Measurements from ENCODE around the gene PANK4. TPM values are rescaled to one million over a fixed set of nuclear protein-coding genes. Genes with fewer than 3 reads are reported as not detected.
A peak's percentile ranks its signal among the peaks of the same experiment; 100 is the strongest.

PANK4 gene
- polyA plus RNA-seq, 1 donor (not counting 4 experiments of a cell fraction or from before 2014, with no cell fraction given) = 14.5 TPM

GRCh38 chr1:2545754-2546514 is 19.5 kb upstream of the PANK4 start:
- dilution Hi-C loops (cut with MboI; ENCODE audit: extremely low pct_ligation_motif_present, low sequenced_read_pairs) = no loop called here
- Histone ChIP-seq H3K79me2 (ENCODE audit: control insufficient read depth, insufficient read depth, low read length) (no peaks in the 10 kb centered on the region), H3K36me3 (ENCODE audit: control insufficient read depth in 2 of 2, extremely low read depth in 1 of 2, insufficient read depth in 2 of 2, low read length in 2 of 2) (no peaks in the 10 kb centered on the region), H3K4me2 (ENCODE audit: control insufficient read depth, extremely low read depth, insufficient read depth, low read depth, low read length) (peak overlapping the region; percentile 82), H4K20me1 (ENCODE audit: control insufficient read depth, extremely low read depth, insufficient read depth, low read length) (no peaks in the 10 kb centered on the region), H3K27me3 (ENCODE audit: control insufficient read depth, extremely low read depth, insufficient read depth, low read length) (no peaks in the 10 kb centered on the region), H3K4me3 (ENCODE audit: control insufficient read depth in 2 of 3, extremely low read depth in 1 of 3, insufficient read depth in 2 of 3, low read depth in 1 of 3, low read length in 3 of 3) (peak overlapping the region; percentile 54 to 68 (median 65)), H3K4me1 (ENCODE audit: control insufficient read depth, extremely low read depth, insufficient read depth, low read length) (peaks cover 35% of the 10 kb centered on the region), H2AFZ (ENCODE audit: control insufficient read depth, low read length) (peak overlapping the region; percentile 49), H3K9me1 (ENCODE audit: control insufficient read depth, extremely low read depth, insufficient read depth, low read length) (no peaks in the 10 kb centered on the region), H3K9me3 (ENCODE audit: control insufficient read depth, low read depth, low read length) (no peaks in the 10 kb centered on the region), H3K27ac (ENCODE audit: control insufficient read depth, insufficient read depth, low read length) (no peak overlapping the region), H3K9ac (ENCODE audit: control insufficient read depth, extremely low read depth, insufficient read depth, low read length) (peak overlapping the region; percentile 61)
- FAIRE-seq (no peak), DNase-seq (ENCODE audit: low read depth, low spot score) (no peak)
- TF ChIP-seq EZH2 (IDR thresholded peaks at IDR 0.05; ENCODE audit: low read length) (no peak), CTCF (optimal IDR thresholded peaks at IDR 0.05 in 1 of 3, IDR thresholded peaks at IDR 0.05 in 1 of 3, conservative IDR thresholded peaks at IDR 0.05 in 1 of 3; ENCODE audit: extremely low read depth in 1 of 3, insufficient read depth in 2 of 3, low read length in 3 of 3) (peak in 1 of 3 experiments; percentile 6)

GRCh38 chr1:2544875-2545640 is 18.7 kb upstream of the PANK4 start:
- dilution Hi-C loops (cut with MboI; ENCODE audit: extremely low pct_ligation_motif_present, low sequenced_read_pairs) = no loop called here
- H3K27me3 ChIP-seq (ENCODE audit: control insufficient read depth, extremely low read depth, insufficient read depth, low read length) = no peaks in the 10 kb centered on the region
- H3K27ac ChIP-seq (ENCODE audit: control insufficient read depth, insufficient read depth, low read length) = no peak overlapping the region
- H4K20me1 ChIP-seq (ENCODE audit: control insufficient read depth, extremely low read depth, insufficient read depth, low read length) = no peaks in the 10 kb centered on the region
- no peaks in the 10 kb centered on the region for H3K9me1 ChIP-seq (ENCODE audit: control insufficient read depth, extremely low read depth, insufficient read depth, low read length)
- H3K4me1 ChIP-seq (ENCODE audit: control insufficient read depth, extremely low read depth, insufficient read depth, low read length) = peaks cover 35% of the 10 kb centered on the region
- DNase-seq (ENCODE audit: low read depth, low spot score) = no peak
- H3K79me2 ChIP-seq (ENCODE audit: control insufficient read depth, insufficient read depth, low read length) = no peaks in the 10 kb centered on the region
- H3K36me3 ChIP-seq (ENCODE audit: control insufficient read depth in 2 of 2, extremely low read depth in 1 of 2, insufficient read depth in 2 of 2, low read length in 2 of 2) = no peaks in the 10 kb centered on the region
- FAIRE-seq = no peak
- H3K9ac ChIP-seq (ENCODE audit: control insufficient read depth, extremely low read depth, insufficient read depth, low read length) = no peak overlapping the region
- TF ChIP-seq EZH2 (IDR thresholded peaks at IDR 0.05; ENCODE audit: low read length) (no peak), CTCF (optimal IDR thresholded peaks at IDR 0.05 in 1 of 3, IDR thresholded peaks at IDR 0.05 in 1 of 3, conservative IDR thresholded peaks at IDR 0.05 in 1 of 3; ENCODE audit: extremely low read depth in 1 of 3, insufficient read depth in 2 of 3, low read length in 3 of 3) (no peak)
- H2AFZ ChIP-seq (ENCODE audit: control insufficient read depth, low read length) = no peak overlapping the region
- H3K4me2 ChIP-seq (ENCODE audit: control insufficient read depth, extremely low read depth, insufficient read depth, low read depth, low read length) = no peak overlapping the region
- H3K4me3 ChIP-seq (ENCODE audit: control insufficient read depth in 2 of 3, extremely low read depth in 1 of 3, insufficient read depth in 2 of 3, low read depth in 1 of 3, low read length in 3 of 3) = no peak overlapping the region
- no peaks in the 10 kb centered on the region for H3K9me3 ChIP-seq (ENCODE audit: control insufficient read depth, low read depth, low read length)

Measured in keratinocyte (primary cell).